GM12891 (cell line): ENCODE data around the gene SPEN.

Experiments
- PAX5 ChIP-seq: IDR thresholded peaks from 2 replicates; pipeline ENCODE4 v1.6.1; 2011; ENCODE audit warnings: low read length, moderate library complexity, mild to moderate bottlenecking; ENCODE audit not compliant: insufficient read depth, severe bottlenecking
- POLR2A ChIP-seq: IDR thresholded peaks from 2 replicates; pipeline ENCODE4 v1.6.1; 2011; ENCODE audit warnings: low read depth, low read length, control low read depth
- POLR2AphosphoS5 ChIP-seq: IDR thresholded peaks from 2 replicates; pipeline ENCODE4 v1.6.1; 2011; ENCODE audit warnings: low read depth, low read length, control low read depth

- TF ChIP-seq POLR2AphosphoS5: no peak
- TF ChIP-seq POLR2A: peak; percentile 27; the same call in 1 of the 2 replicates
- TF ChIP-seq PAX5: no peak
Measured at GRCh38 chr1:15975358-15975804, 127.9 kb downstream of the SPEN start.
